ACHN (cell line): ENCODE results near the gene SIN3A.
A peak's percentile ranks its signal among the peaks of the same experiment; 100 is the strongest.
"Not testable (repeated sequence)": the region's sequence is repeated elsewhere in the genome, so short reads cannot be mapped to it uniquely, and the experiment has no call there.

Experiments used
- DNase-seq: peaks from one replicate; pipeline ENCODE4 v3.0.0-alpha.2; 2015
- in situ Hi-C: cut with HindIII; loops from 2 replicates; pipeline ENCODE4 v1.10.0; 2017; ENCODE audit warnings: low sequenced_read_pairs, low pct_ligation_motif_present, low pct_unique_long_range_greater_than_20kb

The SIN3A gene

GRCh38 chr15:75348034-75348561 is 103.4 kb downstream of the SIN3A start:
- in situ Hi-C loops, result no loop called here
- no peak for DNase-seq

- DNase-seq, result peak; percentile 22
- in situ Hi-C loops, result no loop called here
Observed at GRCh38 chr15:75347222-75348033, 104.1 kb downstream of the SIN3A start.

- in situ Hi-C loops, result no loop called here
- no peak for DNase-seq
Observed at GRCh38 chr15:75346796-75347221, 104.7 kb downstream of the SIN3A start, which contains the start of gene NEIL1. Gene NEIL1, plus strand, starts transcription at chr15:75347039. Its CDS starts 1,867 bp downstream, at chr15:75348906.

GRCh38 chr15:75343953-75344352 is 107.5 kb downstream of the SIN3A start:
- in situ Hi-C loops, DNase-seq: not testable (repeated sequence)

GRCh38 chr15:75342221-75342620 is 109.3 kb downstream of the SIN3A start:
- in situ Hi-C loops, result no loop called here
- no peak for DNase-seq

GRCh38 chr15:75339531-75340240 is 111.8 kb downstream of the SIN3A start:
- in situ Hi-C loops, result no loop called here
- DNase-seq, result no peak

- DNase-seq, result no peak
- in situ Hi-C loops, result no loop called here
Observed at GRCh38 chr15:75338661-75339240, 112.7 kb downstream of the SIN3A start.

GRCh38 chr15:75335705-75336355 is 115.7 kb downstream of the SIN3A start, which contains the start of gene COMMD4:
Gene COMMD4, plus strand, starts transcription at chr15:75336063. Its CDS starts 27 bp downstream, at chr15:75336090.
- peak; percentile 93 for DNase-seq
- in situ Hi-C loops, result no loop called here

GRCh38 chr15:75335313-75335704 is 116.2 kb downstream of the SIN3A start:
- no peak for DNase-seq
- in situ Hi-C loops, result no loop called here

GRCh38 chr15:75333654-75334419 is 117.7 kb downstream of the SIN3A start:
- DNase-seq, in situ Hi-C loops: not testable (repeated sequence)

- in situ Hi-C loops, DNase-seq: not testable (repeated sequence)
Observed at GRCh38 chr15:75332093-75332492, 119.4 kb downstream of the SIN3A start.

GRCh38 chr15:75329571-75329970 is 121.9 kb downstream of the SIN3A start:
- no peak for DNase-seq
- in situ Hi-C loops, result no loop called here

GRCh38 chr15:75328493-75329314 is 122.8 kb downstream of the SIN3A start:
- in situ Hi-C loops, result no loop called here

GRCh38 chr15:75327491-75327890 is 124.0 kb downstream of the SIN3A start:
- in situ Hi-C loops, result no loop called here
- no peak for DNase-seq

More at GRCh38 chr15:75328493-75329314, 122.8 kb downstream of the SIN3A start:
- DNase-seq, result no peak

- in situ Hi-C loops, result no loop called here
- no peak for DNase-seq
Observed at GRCh38 chr15:75327005-75327404, 124.5 kb downstream of the SIN3A start.

- in situ Hi-C loops, result no loop called here
- DNase-seq, result no peak
Observed at GRCh38 chr15:75325922-75326321, 125.6 kb downstream of the SIN3A start.

- in situ Hi-C loops, result no loop called here
- DNase-seq, result no peak
Observed at GRCh38 chr15:75321711-75322110, 129.8 kb downstream of the SIN3A start.
